ES-I3 (cell line): ENCODE results near the gene TMEM109.
A peak's percentile ranks its signal among the peaks of the same experiment; 100 is the strongest.

ENCODE experiments used
- H3K36me3 ChIP-seq: 2 replicates; pipeline ENCODE4 v1.6.1; 2013; ENCODE audit warnings: mild to moderate bottlenecking, low read length, control low read depth, moderate library complexity; ENCODE audit not compliant: insufficient read depth
- H3K4me1 ChIP-seq: 2 replicates; pipeline ENCODE4 v1.6.1; 2013; ENCODE audit warnings: mild to moderate bottlenecking, control low read depth, low read length; ENCODE audit not compliant: insufficient read depth
- H3K9ac ChIP-seq: 2 replicates; pipeline ENCODE4 v1.6.1; 2013; ENCODE audit warnings: low read depth, mild to moderate bottlenecking, low read length, moderate library complexity
- H3K9me3 ChIP-seq: 2 replicates; pipeline ENCODE4 v1.6.1; 2013; ENCODE audit warnings: mild to moderate bottlenecking, low read length, moderate library complexity; ENCODE audit not compliant: control insufficient read depth, insufficient read depth

The TMEM109 gene

DNA sequence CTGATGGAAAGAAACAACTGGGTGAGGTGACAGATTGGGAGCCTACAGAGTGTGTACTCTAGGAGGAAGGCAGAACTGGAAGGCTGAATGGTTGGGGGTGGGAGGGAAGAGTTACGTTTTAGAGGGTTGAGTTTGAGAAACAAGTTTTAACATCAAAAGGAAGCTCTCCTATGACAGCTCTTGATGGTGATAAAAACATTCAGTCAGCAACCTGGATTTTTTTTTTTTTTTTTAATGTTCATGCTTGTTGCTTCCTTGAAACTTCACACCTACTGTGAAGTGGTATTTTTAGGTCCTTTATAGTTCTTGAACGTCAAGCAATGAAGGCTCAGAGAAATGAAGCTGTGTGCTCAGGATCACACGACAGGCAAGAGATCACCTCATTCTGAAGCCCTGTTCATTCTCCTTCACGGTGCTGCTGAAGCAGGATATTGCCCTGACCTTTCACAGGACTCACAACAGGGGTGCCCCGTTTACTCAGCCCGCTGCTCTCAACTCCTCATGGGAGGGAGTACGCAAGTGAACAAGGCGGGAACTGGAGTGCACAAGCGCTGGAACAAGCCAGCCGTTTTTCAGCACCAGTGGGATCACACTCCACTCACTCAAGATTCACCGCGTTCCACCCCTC is 1.6 kb upstream of the TMEM109 start:
- Histone ChIP-seq H3K9ac (no peak overlapping the region), H3K9me3 (no peaks in the 10 kb centered on the region), H3K36me3 (no peaks in the 10 kb centered on the region), H3K4me1 (peaks cover 15% of the 10 kb centered on the region)

- no peaks in the 10 kb centered on the region for H3K9me3 ChIP-seq
- peaks cover 15% of the 10 kb centered on the region for H3K4me1 ChIP-seq
- H3K9ac ChIP-seq, result peak overlapping the region; percentile 87
- no peaks in the 10 kb centered on the region for H3K36me3 ChIP-seq
These were observed 968 bp upstream of the TMEM109 start for GRCh38 chr11:60912851-60913528.

- Histone ChIP-seq H3K4me1 (peaks cover 20% of the 10 kb centered on the region), H3K9ac (peak overlapping the region; percentile 87), H3K36me3 (no peaks in the 10 kb centered on the region), H3K9me3 (no peaks in the 10 kb centered on the region)
These were observed 782 bp downstream of the TMEM109 start for GRCh38 chr11:60914633-60915247.

DNA sequence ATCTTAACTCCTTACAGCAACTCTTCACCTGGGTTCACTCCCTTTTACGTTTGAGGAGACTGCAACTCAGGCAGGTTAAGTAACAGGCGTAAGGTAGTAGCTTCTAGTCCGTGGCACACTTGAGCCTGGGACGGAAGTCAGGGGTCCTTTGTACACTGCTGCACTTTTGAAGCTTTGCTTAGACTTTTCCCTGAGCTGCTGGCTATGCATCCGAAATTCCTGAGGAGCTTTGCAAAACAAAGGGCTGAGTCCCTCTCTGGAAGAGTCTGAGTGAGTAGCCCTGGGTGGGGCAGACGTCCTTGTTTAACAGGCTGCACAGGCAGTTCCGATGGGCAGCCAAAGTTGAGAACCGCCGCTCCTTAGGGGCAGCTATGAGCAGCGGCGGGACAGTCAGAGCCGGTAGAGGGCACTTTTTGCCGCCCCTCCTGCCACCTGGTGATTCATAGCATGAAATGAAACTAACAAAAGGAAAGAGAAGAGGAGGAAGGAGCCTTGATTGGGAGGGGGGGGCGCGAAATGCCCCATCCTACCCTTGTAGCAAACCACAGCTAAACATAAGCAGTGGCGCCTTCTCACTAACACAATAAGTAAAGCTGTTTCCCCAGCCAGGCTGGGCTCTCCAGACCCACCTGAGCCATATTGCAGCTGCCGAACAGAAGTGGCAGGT is 1.4 kb downstream of the TMEM109 start:
- Histone ChIP-seq H3K36me3 (peaks cover 3% of the 10 kb centered on the region; the same call in 1 of the 2 replicates), H3K9me3 (no peaks in the 10 kb centered on the region), H3K4me1 (peaks cover 20% of the 10 kb centered on the region), H3K9ac (peak overlapping the region; percentile 87)

DNA sequence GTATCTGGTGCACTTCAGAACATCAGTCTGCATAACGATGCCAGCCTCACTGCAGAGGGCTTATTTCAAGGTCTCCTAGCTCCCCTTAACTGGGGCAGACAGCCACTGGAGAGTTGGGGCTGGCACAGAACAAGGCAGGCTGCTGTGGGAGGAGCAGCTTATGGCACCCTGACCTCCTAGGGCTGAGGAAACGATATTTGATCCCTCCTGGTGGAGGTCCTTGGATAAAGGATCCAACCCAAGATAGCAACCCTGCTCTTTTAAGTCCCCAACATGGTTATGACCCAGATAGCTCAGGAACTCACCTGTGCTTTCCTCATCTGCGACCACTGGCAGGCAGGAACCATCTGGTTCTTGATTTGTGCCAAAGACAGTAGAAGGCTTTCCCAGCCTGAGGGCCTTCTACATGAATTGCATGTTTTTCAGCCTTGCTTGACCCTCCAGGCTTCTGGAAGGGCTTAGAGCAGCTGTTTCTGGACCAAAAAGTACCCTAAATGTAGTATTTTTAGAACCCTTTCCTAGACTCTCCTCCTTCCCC is 2.8 kb downstream of the TMEM109 start:
- Histone ChIP-seq H3K4me1 (peaks cover 20% of the 10 kb centered on the region), H3K9ac (no peak overlapping the region), H3K9me3 (no peaks in the 10 kb centered on the region), H3K36me3 (peaks cover 4% of the 10 kb centered on the region; the same call in 1 of the 2 replicates)

- peaks cover 4% of the 10 kb centered on the region; the same call in 1 of the 2 replicates for H3K36me3 ChIP-seq
- H3K9ac ChIP-seq, result no peak overlapping the region
These were observed 3.3 kb downstream of the TMEM109 start for GRCh38 chr11:60917267-60917666.

GRCh38 chr11:60918251-60918938 is 4.4 kb downstream of the TMEM109 start:
- Histone ChIP-seq H3K9ac (no peak overlapping the region), H3K9me3 (peaks cover 1% of the 10 kb centered on the region; the same call in 1 of the 2 replicates), H3K36me3 (peaks cover 4% of the 10 kb centered on the region; the same call in 1 of the 2 replicates), H3K4me1 (peaks cover 8% of the 10 kb centered on the region)

More at GRCh38 chr11:60917267-60917666, 3.3 kb downstream of the TMEM109 start:
- no peaks in the 10 kb centered on the region for H3K9me3 ChIP-seq
- peaks cover 20% of the 10 kb centered on the region for H3K4me1 ChIP-seq

- H3K4me1 ChIP-seq, result 0 out of 2 replicates have a peak, but pooled peaks cover 8% of the 10 kb centered on the region
- H3K9me3 ChIP-seq, result peaks cover 3% of the 10 kb centered on the region; the same call in 1 of the 2 replicates
- H3K9ac ChIP-seq, result no peak overlapping the region
- H3K36me3 ChIP-seq, result peaks cover 4% of the 10 kb centered on the region; the same call in 1 of the 2 replicates
These were observed 4.9 kb downstream of the TMEM109 start for GRCh38 chr11:60918939-60919265.

- Histone ChIP-seq H3K36me3 (peaks cover 4% of the 10 kb centered on the region; the same call in 1 of the 2 replicates), H3K4me1 (0 out of 2 replicates have a peak, but pooled peaks cover 8% of the 10 kb centered on the region), H3K9ac (no peak overlapping the region), H3K9me3 (peaks cover 3% of the 10 kb centered on the region; the same call in 1 of the 2 replicates)
These were observed 5.4 kb downstream of the TMEM109 start for GRCh38 chr11:60919320-60919719.

- Histone ChIP-seq H3K9me3 (peaks cover 3% of the 10 kb centered on the region; the same call in 1 of the 2 replicates), H3K9ac (no peak overlapping the region), H3K4me1 (0 out of 2 replicates have a peak, but pooled peaks cover 8% of the 10 kb centered on the region), H3K36me3 (peaks cover 4% of the 10 kb centered on the region; the same call in 1 of the 2 replicates)
These were observed 6.0 kb downstream of the TMEM109 start for GRCh38 chr11:60919956-60920355.

DNA sequence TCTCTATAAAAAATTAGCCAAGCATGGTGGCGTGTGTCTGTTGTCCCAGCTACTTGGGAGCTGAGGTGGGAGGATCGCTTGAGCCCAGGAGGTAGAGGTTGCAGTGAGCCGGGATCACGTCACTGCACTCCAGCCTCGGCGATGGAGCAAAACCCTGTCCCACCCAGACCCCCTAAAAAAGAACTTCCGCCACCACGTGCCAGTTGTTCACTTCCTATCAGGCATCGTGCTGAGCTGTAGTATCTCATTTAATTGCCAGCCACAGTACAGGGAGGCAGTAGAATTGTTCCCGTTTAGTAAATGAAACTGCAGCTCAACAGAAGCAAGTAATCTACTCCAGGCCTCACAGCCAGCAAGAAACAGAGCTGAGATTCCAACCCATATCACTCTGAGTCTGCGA is 7.3 kb downstream of the TMEM109 start:
- H3K4me1 ChIP-seq, result peaks cover 9% of the 10 kb centered on the region; the same call in 1 of the 2 replicates
- H3K9ac ChIP-seq, result no peak overlapping the region
- H3K9me3 ChIP-seq, result peaks cover 3% of the 10 kb centered on the region; the same call in 1 of the 2 replicates
- H3K36me3 ChIP-seq, result peaks cover 4% of the 10 kb centered on the region; the same call in 1 of the 2 replicates

- H3K9ac ChIP-seq, result no peak overlapping the region
- H3K9me3 ChIP-seq, result peaks cover 3% of the 10 kb centered on the region; the same call in 1 of the 2 replicates
- peaks cover 4% of the 10 kb centered on the region; the same call in 1 of the 2 replicates for H3K36me3 ChIP-seq
- H3K4me1 ChIP-seq, result peaks cover 9% of the 10 kb centered on the region; the same call in 1 of the 2 replicates
These were observed 7.9 kb downstream of the TMEM109 start for GRCh38 chr11:60921777-60922335.

DNA sequence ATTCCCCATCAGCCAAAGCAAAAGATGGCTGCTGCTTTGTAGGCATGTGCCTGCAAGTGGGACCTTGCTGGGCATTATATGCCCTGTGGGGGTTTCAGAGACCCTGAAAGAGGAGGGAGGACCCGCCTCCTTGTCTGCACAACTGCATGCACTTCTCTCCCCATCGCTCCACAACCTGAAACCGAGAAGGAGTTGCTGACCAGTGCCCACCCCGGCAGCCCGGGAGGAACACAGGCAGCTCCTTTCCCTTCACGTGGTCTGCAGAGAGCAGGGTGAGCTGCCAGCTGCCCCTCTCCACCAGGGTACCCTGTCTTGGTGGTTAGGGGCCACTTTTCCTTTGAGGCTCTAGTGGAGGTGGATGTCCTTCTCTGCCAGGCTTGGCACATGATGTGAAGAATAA is 8.9 kb downstream of the TMEM109 start:
- Histone ChIP-seq H3K4me1 (peaks cover 9% of the 10 kb centered on the region; the same call in 1 of the 2 replicates), H3K9ac (no peak overlapping the region), H3K36me3 (peaks cover 4% of the 10 kb centered on the region), H3K9me3 (peaks cover 3% of the 10 kb centered on the region; the same call in 1 of the 2 replicates)
